Upper lobe of right lung (tissue), 1 donor: ENCODE measurements around the gene CCDC136. TPM values are rescaled to one million over a fixed set of nuclear protein-coding genes. Genes with fewer than 3 reads are reported as not detected.

Source experiments
- ATAC-seq: fragments of 200-7000 bp; cut with Tn5 transposase; one replicate; pipeline ENCODE4 v1.9.1; 2020; ENCODE audit warnings: mild to moderate bottlenecking, moderate library complexity
- DNase-seq: peaks from one replicate; pipeline ENCODE4 v3.0.0-alpha.2; 2020
- H3K27ac ChIP-seq: fragments of 200-600 bp; one replicate; pipeline ENCODE4 v1.8.0; 2022
- H3K27me3 ChIP-seq: fragments of 200-600 bp; one replicate; pipeline ENCODE4 v1.8.0; 2022; ENCODE audit warnings: mild to moderate bottlenecking
- H3K36me3 ChIP-seq: fragments of 200-600 bp; one replicate; pipeline ENCODE4 v1.8.0; 2022
- H3K4me1 ChIP-seq: fragments of 200-600 bp; one replicate; pipeline ENCODE4 v1.8.0; 2022
- H3K4me3 ChIP-seq: fragments of 200-600 bp; one replicate; pipeline ENCODE4 v1.8.0; 2022; ENCODE audit warnings: mild to moderate bottlenecking
- H3K9me3 ChIP-seq: fragments of 200-600 bp; one replicate; pipeline ENCODE4 v1.8.0; 2022
- intact Hi-C: fragments of 100-400 bp; cut with DNase I; formaldehyde crosslinking; loops from one replicate; pipeline ENCODE4 v1.11.0; 2022
- total RNA-seq: library from RNA; stranded (reverse); fragmentation: NEBNext Ultra II Directional; extraction: Animal tissue kit (Norgen Biotek cat#: 25700); gene quantifications from one replicate; pipeline ENCODE4 v1.2.1, GENCODE V29; 2021
- TF ChIP-seq, protein P1 (sequence below): fragments of 200-600 bp; IDR thresholded peaks from one replicate; pipeline ENCODE4 v1.8.0; 2022; ENCODE audit warnings: antibody characterized with exemption
- donor health status: DM: no; HTN: yes; CAD: no; lungs with severe emphysema.

Gene CCDC136
- total RNA-seq, 1 donor from 2014 or later: 3.1 TPM

DNA sequence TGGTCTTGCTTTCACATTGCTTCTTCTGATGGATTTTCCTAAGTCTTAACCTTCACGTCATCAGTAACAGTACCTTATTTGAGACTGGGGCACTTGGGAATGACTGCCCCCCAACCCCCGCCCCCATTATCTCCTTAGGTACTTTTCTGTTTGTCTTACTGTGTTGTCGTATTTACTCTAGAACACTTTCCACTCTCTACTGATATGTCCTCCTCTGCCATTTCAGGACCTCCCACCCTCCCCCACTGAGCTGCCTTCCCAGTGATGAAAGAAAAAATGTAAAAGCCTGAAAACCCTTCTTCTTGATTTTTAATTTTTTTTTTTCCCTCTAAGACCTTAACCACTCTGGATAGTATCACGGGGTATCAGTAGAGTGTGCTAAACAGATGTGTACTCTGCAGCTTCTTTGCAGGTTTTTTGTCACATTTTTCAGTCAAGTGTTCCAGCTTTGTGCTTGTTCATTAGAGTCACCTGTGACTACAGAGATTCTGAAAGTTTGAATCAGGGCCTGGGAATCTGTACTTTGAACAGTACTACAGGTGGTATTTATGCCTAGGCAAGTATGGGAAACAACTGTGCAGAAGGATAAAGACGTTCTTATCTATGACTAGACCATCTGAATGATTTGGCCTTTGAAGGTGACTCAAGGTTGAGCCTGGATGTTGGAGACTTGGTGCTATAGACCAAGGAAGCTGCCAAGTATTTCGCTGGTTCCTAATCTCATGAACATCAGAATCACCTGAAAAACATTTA is 44.3 kb upstream of the CCDC136 start:
- TF ChIP-seq, protein P1, sequence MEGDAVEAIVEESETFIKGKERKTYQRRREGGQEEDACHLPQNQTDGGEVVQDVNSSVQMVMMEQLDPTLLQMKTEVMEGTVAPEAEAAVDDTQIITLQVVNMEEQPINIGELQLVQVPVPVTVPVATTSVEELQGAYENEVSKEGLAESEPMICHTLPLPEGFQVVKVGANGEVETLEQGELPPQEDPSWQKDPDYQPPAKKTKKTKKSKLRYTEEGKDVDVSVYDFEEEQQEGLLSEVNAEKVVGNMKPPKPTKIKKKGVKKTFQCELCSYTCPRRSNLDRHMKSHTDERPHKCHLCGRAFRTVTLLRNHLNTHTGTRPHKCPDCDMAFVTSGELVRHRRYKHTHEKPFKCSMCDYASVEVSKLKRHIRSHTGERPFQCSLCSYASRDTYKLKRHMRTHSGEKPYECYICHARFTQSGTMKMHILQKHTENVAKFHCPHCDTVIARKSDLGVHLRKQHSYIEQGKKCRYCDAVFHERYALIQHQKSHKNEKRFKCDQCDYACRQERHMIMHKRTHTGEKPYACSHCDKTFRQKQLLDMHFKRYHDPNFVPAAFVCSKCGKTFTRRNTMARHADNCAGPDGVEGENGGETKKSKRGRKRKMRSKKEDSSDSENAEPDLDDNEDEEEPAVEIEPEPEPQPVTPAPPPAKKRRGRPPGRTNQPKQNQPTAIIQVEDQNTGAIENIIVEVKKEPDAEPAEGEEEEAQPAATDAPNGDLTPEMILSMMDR: no peak
- Histone ChIP-seq H3K36me3 (peaks cover 45% of the 10 kb centered on the region), H3K4me1 (no peaks in the 10 kb centered on the region), H3K27ac (no peak overlapping the region), H3K27me3 (no peaks in the 10 kb centered on the region), H3K9me3 (no peaks in the 10 kb centered on the region), H3K4me3 (no peak overlapping the region)
- DNase-seq (no peak), ATAC-seq (no peak)
- intact Hi-C loops: no loop called here

DNA sequence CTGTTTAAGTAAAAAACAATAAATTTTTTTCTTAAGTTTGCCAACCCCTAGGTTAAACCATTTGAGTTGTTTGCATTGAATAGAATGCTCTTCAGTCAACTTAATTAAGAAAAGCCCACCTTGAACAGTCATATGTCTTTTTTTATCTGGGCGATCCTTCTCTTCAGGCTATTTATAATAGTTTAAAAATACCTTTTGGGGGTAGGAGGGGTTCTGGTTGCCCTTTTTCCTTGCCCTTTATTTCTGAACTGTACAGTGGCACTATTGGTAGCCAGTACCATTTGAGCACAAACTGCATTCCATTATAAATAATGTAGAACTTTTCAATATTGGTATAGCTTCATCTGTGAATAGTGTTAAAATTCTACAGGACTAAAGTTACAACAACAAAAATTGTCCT is 39.5 kb upstream of the CCDC136 start:
- peaks cover 7% of the 10 kb centered on the region for H3K4me1 ChIP-seq
- no peak for ATAC-seq
- TF ChIP-seq, protein P1: no peak
- no peak for DNase-seq
- no peak overlapping the region for H3K4me3 ChIP-seq
- no peaks in the 10 kb centered on the region for H3K27me3 ChIP-seq
- H3K36me3 ChIP-seq: peaks cover 92% of the 10 kb centered on the region
- no peak overlapping the region for H3K27ac ChIP-seq
- intact Hi-C loops: no loop called here
- no peaks in the 10 kb centered on the region for H3K9me3 ChIP-seq

DNA sequence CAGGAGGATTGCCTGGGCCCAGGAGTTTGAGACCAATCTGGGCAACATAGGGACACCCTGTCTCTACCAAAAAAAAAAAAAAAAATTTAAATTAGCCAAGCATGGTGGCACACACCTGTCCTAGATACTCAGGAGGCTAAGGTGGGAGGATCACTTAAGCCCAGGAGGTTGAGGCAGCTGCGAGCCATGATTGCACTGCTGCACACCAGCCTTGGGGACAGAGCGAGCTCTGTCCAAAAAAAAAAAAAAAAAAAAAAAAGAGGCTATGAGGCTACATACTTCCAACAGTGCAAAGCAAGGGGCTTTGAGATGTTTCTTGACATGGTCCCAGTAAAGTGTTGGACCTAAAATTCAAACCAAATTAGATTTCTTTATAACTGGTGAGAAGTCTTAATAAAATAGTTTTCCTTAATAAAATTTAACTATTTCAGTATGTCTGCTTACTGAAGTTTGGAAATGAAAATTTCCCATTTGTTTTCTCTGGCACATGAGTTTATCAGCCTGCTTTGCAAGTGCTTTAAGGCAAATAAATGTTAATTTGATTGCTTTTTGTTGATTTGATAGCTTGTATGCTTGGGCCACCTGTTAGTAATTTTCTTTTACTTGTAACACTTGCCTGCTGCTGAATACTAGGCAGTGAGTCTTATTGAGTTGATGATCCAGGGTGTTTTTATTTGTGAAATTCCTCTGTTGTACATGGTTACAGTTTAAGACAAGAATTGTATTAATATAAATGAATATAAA is 36.5 kb upstream of the CCDC136 start:
- TF ChIP-seq, protein P1: no peak
- intact Hi-C loops: no loop called here
- Histone ChIP-seq H3K9me3 (no peaks in the 10 kb centered on the region), H3K4me1 (peaks cover 7% of the 10 kb centered on the region), H3K27me3 (no peaks in the 10 kb centered on the region), H3K4me3 (no peak overlapping the region), H3K27ac (no peak overlapping the region), H3K36me3 (peaks cover 99% of the 10 kb centered on the region)
- DNase-seq (no peak), ATAC-seq (no peak)

- intact Hi-C loops: no loop called here
- TF ChIP-seq, protein P1: no peak
- no peak for DNase-seq
- ATAC-seq: no peak
- Histone ChIP-seq H3K9me3 (no peaks in the 10 kb centered on the region), H3K4me3 (no peak overlapping the region), H3K27ac (no peak overlapping the region), H3K36me3 (peaks cover 99% of the 10 kb centered on the region), H3K27me3 (no peaks in the 10 kb centered on the region), H3K4me1 (peaks cover 7% of the 10 kb centered on the region)
Measured at GRCh38 chr7:128755819-128756476, 35.8 kb upstream of the CCDC136 start.

- TF ChIP-seq, protein P1: no peak
- Histone ChIP-seq H3K36me3 (peaks cover 99% of the 10 kb centered on the region), H3K27me3 (no peaks in the 10 kb centered on the region), H3K9me3 (no peaks in the 10 kb centered on the region), H3K4me3 (no peak overlapping the region), H3K27ac (no peak overlapping the region), H3K4me1 (peaks cover 7% of the 10 kb centered on the region)
- intact Hi-C loops: no loop called here
- ATAC-seq: no peak
- DNase-seq: no peak
Measured at GRCh38 chr7:128757203-128757602, 34.6 kb upstream of the CCDC136 start.
